PC-3 (cell line): Measurements from ENCODE around the gene GALNT4.

Experiments
- CTCF ChIP-seq: fragments of 300-600 bp; sonication (generic); conservative IDR thresholded peaks from 2 replicates; pipeline ENCODE4 v1.5.1; 2017; ENCODE audit warnings: antibody characterized with exemption, low read depth, mild to moderate bottlenecking, low read length
- EZH2 ChIP-seq: fragments of 300-600 bp; sonication (generic); IDR thresholded peaks from one replicate; pipeline ENCODE4 v1.6.1; 2017; ENCODE audit warnings: antibody characterized with exemption, mild to moderate bottlenecking, low read length; ENCODE audit not compliant: unreplicated experiment
- EZH2phosphoT487 ChIP-seq: fragments of 300-600 bp; sonication (generic); IDR thresholded peaks from 2 replicates; pipeline ENCODE4 v1.6.1; 2018; ENCODE audit warnings: mild to moderate bottlenecking, antibody characterized with exemption, low read length, borderline replicate concordance

GRCh38 chr12:89556976-89557375 is 32.4 kb upstream of the GALNT4 start:
- TF ChIP-seq CTCF (no peak), EZH2 (no peak), EZH2phosphoT487 (no peak)
